Left ventricle myocardium inferior (tissue), 1 donor: ENCODE data around the gene CPNE5. TPM values are rescaled to one million over a fixed set of nuclear protein-coding genes. Genes with fewer than 3 reads are reported as not detected.

Experiments
- DNase-seq: peaks from one replicate; pipeline ENCODE4 v3.0.0-alpha.2; 2020
- H3K27ac ChIP-seq: fragments of 200-600 bp; replicated peaks from 2 replicates; pipeline ENCODE4 v1.8.0; 2021
- H3K27me3 ChIP-seq: fragments of 200-600 bp; 2 replicates; pipeline ENCODE4 v1.8.0; 2021; ENCODE audit warnings: low read depth
- H3K36me3 ChIP-seq: fragments of 200-600 bp; 2 replicates; pipeline ENCODE4 v1.8.0; 2021
- H3K4me1 ChIP-seq: fragments of 200-600 bp; 2 replicates; pipeline ENCODE4 v1.8.0; 2021
- H3K4me3 ChIP-seq: fragments of 200-600 bp; 2 replicates; pipeline ENCODE4 v1.8.0; 2021; ENCODE audit warnings: mild to moderate bottlenecking, moderate library complexity
- H3K9me3 ChIP-seq: fragments of 200-600 bp; replicated peaks from 2 replicates; pipeline ENCODE4 v1.8.0; 2021
- intact Hi-C: fragments of 100-400 bp; cut with micrococcal nuclease; formaldehyde crosslinking; loops from one replicate; pipeline ENCODE4 v1.11.0; 2022
- total RNA-seq: library from RNA; stranded (reverse); fragmentation: NEBNext Ultra II Directional; extraction: Animal tissue kit (Norgen Biotek cat#: 25700); gene quantifications from one replicate; pipeline ENCODE4 v1.2.1, GENCODE V29; 2021
- TF ChIP-seq, protein P1 (sequence below): fragments of 200-600 bp; IDR thresholded peaks from 2 replicates; pipeline ENCODE4 v1.8.0; 2021; ENCODE audit warnings: antibody characterized with exemption, mild to moderate bottlenecking, borderline replicate concordance
- donor health status: DM: no; HTN: yes; CAD: no; lungs with severe emphysema.

Gene CPNE5
- total RNA-seq, 1 donor from 2014 or later = 26.5 TPM

DNA sequence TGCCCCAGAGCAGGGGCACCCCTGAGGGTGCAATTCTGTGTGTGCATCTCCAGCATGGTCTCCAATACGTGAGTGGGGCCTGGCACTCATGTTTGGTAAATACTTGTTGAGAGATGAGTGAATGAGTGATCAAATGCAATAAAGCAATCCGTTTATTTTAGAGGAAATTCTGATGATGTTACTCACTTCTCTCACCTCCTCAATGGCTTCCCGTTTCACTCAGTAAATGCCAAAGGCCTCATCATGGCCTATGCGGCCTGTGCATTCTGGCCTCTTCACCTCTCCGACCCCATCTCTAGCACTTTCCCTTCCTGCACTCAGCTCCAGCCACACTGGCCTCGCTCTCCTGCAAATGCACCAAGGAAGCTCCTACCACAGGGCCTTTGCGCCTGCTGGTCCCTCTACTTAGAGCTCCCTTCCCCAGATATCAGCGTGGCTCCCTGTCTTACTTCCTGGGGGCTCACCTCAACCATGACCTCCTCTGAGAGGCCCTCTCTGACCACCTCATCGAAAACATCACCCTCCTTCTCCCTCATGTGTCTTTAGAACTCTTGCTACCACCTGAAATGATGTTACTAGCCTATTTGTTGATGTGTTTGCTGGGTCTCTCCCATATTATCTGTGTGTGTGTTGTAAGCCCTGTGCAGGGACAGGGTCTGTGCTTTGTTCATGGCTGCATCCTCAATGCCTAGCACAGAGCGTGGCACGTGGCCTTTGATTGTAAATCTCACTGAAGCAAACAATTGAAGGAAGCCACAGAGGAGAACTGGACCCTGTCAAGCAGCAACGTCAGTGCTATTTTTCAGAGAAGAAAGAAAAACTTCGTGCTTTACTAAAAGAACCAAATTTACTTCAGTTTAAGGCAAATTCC lies 99.1 kb downstream of the CPNE5 start:
- H3K27me3 ChIP-seq = no peaks in the 10 kb centered on the region

DNA sequence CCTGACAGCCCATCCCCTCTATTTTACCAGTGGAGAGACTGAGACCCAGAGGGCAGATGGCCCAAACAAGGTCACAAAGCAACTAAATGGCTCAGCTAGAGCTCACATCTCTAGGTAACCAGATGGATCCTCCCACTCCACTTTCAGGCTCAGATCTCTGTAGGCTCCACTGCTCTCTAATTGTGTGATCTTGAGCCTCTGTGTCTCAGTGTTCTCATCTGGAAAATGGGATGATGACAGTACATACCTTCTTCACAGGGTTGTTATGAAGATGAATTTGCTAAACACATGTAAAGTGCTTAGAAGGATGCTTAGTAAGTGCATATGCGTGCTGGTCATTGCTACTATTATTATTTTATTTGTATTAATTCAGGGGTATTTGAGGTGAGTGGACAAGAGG lies 101.1 kb downstream of the CPNE5 start:
- TF ChIP-seq, protein P1, sequence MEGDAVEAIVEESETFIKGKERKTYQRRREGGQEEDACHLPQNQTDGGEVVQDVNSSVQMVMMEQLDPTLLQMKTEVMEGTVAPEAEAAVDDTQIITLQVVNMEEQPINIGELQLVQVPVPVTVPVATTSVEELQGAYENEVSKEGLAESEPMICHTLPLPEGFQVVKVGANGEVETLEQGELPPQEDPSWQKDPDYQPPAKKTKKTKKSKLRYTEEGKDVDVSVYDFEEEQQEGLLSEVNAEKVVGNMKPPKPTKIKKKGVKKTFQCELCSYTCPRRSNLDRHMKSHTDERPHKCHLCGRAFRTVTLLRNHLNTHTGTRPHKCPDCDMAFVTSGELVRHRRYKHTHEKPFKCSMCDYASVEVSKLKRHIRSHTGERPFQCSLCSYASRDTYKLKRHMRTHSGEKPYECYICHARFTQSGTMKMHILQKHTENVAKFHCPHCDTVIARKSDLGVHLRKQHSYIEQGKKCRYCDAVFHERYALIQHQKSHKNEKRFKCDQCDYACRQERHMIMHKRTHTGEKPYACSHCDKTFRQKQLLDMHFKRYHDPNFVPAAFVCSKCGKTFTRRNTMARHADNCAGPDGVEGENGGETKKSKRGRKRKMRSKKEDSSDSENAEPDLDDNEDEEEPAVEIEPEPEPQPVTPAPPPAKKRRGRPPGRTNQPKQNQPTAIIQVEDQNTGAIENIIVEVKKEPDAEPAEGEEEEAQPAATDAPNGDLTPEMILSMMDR = no peak
- no peaks in the 10 kb centered on the region for H3K36me3 ChIP-seq
- no peak overlapping the region for H3K4me3 ChIP-seq
- H3K27ac ChIP-seq = no peak overlapping the region
- intact Hi-C loops = no loop called here
- H3K4me1 ChIP-seq = peaks cover 38% of the 10 kb centered on the region
- H3K9me3 ChIP-seq = no peaks in the 10 kb centered on the region
- DNase-seq = no peak
- no peaks in the 10 kb centered on the region for H3K27me3 ChIP-seq

More for the DNA sequence above, 99.1 kb downstream of the CPNE5 start:
- peak overlapping the region; percentile 19 for H3K27ac ChIP-seq
- H3K4me1 ChIP-seq = peaks cover 28% of the 10 kb centered on the region
- no peaks in the 10 kb centered on the region for H3K36me3 ChIP-seq
- intact Hi-C loops = no loop called here
- TF ChIP-seq, protein P1 = no peak
- no peak for DNase-seq
- H3K4me3 ChIP-seq = no peak overlapping the region
- H3K9me3 ChIP-seq = no peaks in the 10 kb centered on the region

GRCh38 chr6:36737043-36737785 lies 102.0 kb downstream of the CPNE5 start:
- no peaks in the 10 kb centered on the region for H3K36me3 ChIP-seq
- no peaks in the 10 kb centered on the region for H3K9me3 ChIP-seq
- TF ChIP-seq, protein P1 = no peak
- peaks cover 44% of the 10 kb centered on the region for H3K4me1 ChIP-seq
- intact Hi-C loops = no loop called here
- no peak for DNase-seq
- no peaks in the 10 kb centered on the region for H3K27me3 ChIP-seq
- H3K4me3 ChIP-seq = no peak overlapping the region
- no peak overlapping the region for H3K27ac ChIP-seq

- intact Hi-C loops = no loop called here
- peak overlapping the region; percentile 53 for H3K4me3 ChIP-seq
- TF ChIP-seq, protein P1 = peak; percentile 16
Observed at GRCh38 chr6:36735110-36736071, 103.9 kb downstream of the CPNE5 start.

GRCh38 chr6:36734486-36735060 lies 104.7 kb downstream of the CPNE5 start:
- H3K36me3 ChIP-seq = no peaks in the 10 kb centered on the region
- no peaks in the 10 kb centered on the region for H3K9me3 ChIP-seq
- intact Hi-C loops = no loop called here
- H3K4me3 ChIP-seq = peak overlapping the region; percentile 53
- TF ChIP-seq, protein P1 = no peak
- no peak for DNase-seq
- H3K4me1 ChIP-seq = peaks cover 31% of the 10 kb centered on the region
- H3K27me3 ChIP-seq = no peaks in the 10 kb centered on the region
- H3K27ac ChIP-seq = peak overlapping the region; percentile 94

More at GRCh38 chr6:36735110-36736071, 103.9 kb downstream of the CPNE5 start:
- H3K27me3 ChIP-seq = no peaks in the 10 kb centered on the region
- H3K36me3 ChIP-seq = no peaks in the 10 kb centered on the region
- peaks cover 37% of the 10 kb centered on the region for H3K4me1 ChIP-seq
- peak overlapping the region; percentile 94 for H3K27ac ChIP-seq
- H3K9me3 ChIP-seq = no peaks in the 10 kb centered on the region
- DNase-seq = peak; percentile 87
